ENCODE results near the gene CYP4V2. TPM values are rescaled to one million over a fixed set of nuclear protein-coding genes. Genes with fewer than 3 reads are reported as not detected.

Gene CYP4V2
- total and polyA plus RNA-seq, 2 donors = 17.9 to 28.2 TPM

GRCh38 chr4:186166852-186167512 is 24.4 kb upstream of the CYP4V2 start:
- Histone ChIP-seq H3K36me3 (ENCODE audit: insufficient read depth) (no peaks in the 10 kb centered on the region), H3K27ac (ENCODE audit: low read depth) (no peak overlapping the region), H3K4me1 (ENCODE audit: insufficient read depth) (no peaks in the 10 kb centered on the region), H3K4me3 (ENCODE audit: low read depth, low read length) (no peak overlapping the region)
- 87% methylated on average over 15 of the region's 15 CpGs for WGBS
- DNase-seq (ENCODE audit: extremely low spot score) = no peak

DNA sequence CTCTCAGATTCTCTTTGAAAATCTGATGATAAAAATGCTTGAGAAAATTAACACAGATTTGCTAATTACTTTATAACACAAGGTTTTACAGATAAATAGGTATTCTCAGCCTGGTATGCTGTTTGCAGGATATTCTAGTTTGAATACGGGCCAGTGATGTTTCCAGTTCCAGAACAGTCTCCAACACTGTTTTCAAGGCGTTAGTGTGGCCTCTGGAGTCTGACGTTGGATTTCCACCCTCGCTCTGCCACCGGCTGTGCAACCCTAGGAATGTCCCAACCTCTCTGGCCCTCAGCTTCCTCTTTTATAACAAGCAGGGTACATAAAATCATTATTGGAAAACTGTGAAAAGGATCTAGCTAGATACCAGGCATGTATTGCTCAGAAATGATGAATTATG is 23.8 kb upstream of the CYP4V2 start:
- Histone ChIP-seq H3K4me3 (ENCODE audit: low read depth, low read length) (no peak overlapping the region), H3K4me1 (ENCODE audit: insufficient read depth) (no peaks in the 10 kb centered on the region), H3K36me3 (ENCODE audit: insufficient read depth) (no peaks in the 10 kb centered on the region), H3K27ac (ENCODE audit: low read depth) (no peak overlapping the region)
- 85% methylated on average over 5 of the region's 5 CpGs for WGBS
- no peak for DNase-seq (ENCODE audit: extremely low spot score)

DNA sequence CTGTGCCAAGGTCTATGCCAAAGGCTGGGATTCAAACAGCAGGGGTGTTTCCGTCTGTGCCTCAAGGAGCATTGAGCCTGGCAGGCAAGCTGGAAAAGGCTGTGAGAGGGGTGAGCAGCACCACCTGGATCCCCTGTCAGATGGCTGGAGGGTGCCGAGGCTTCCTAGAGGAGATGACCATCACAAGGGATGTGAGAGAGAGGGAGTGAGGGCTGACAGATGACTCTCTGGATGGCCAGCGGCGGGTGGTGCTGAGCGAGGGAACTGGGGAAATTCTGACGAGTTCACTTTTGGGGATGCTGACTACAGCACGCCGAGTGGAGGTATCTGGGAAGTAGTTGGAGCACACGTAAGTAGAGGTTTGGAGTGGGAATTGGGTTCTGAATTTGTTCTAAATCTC is 22.6 kb upstream of the CYP4V2 start:
- H3K27ac ChIP-seq (ENCODE audit: low read depth) = no peak overlapping the region
- H3K36me3 ChIP-seq (ENCODE audit: insufficient read depth) = no peaks in the 10 kb centered on the region
- H3K4me3 ChIP-seq (ENCODE audit: low read depth, low read length) = no peak overlapping the region
- no peaks in the 10 kb centered on the region for H3K4me1 ChIP-seq (ENCODE audit: insufficient read depth)
- no peak for DNase-seq (ENCODE audit: extremely low spot score)
- WGBS = 93% methylated on average over 9 of the region's 9 CpGs

DNA sequence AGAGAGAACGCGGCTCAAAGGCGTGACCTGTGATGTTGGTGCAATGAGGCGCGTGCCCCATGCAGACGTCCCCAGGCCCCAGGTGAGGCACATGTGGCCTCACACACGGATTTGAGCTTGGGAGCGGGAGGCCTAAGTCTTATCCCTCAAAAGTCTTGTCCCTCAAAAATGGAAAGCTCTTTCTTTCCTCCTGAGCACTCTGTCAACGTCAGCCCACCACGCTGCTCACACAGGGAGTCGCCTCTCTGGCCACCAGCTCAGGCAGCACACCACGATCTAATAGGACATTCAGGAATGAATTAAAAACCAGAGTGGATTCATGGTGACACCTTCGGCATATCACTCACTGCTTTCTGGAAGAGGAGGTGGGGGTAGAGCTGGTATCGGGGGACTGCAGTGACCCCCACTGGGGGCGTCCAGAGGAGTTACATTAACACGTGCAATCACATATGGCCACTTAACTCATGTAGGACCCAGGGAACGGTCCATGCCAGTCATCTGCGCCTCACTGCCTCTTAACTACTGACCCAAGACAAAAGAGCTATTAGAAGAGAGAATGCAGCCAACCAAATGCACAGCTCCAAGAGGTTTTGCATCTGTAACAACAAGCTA is 21.9 kb upstream of the CYP4V2 start:
- no peaks in the 10 kb centered on the region for H3K36me3 ChIP-seq (ENCODE audit: insufficient read depth)
- H3K4me1 ChIP-seq (ENCODE audit: insufficient read depth) = no peaks in the 10 kb centered on the region
- H3K4me3 ChIP-seq (ENCODE audit: low read depth, low read length) = no peak overlapping the region
- no peak overlapping the region for H3K27ac ChIP-seq (ENCODE audit: low read depth)
- no peak for DNase-seq (ENCODE audit: extremely low spot score)
- WGBS = 93% methylated on average over 18 of the region's 18 CpGs

GRCh38 chr4:186169945-186170802 is 21.2 kb upstream of the CYP4V2 start:
- Histone ChIP-seq H3K4me1 (ENCODE audit: insufficient read depth) (no peaks in the 10 kb centered on the region), H3K27ac (ENCODE audit: low read depth) (no peak overlapping the region), H3K4me3 (ENCODE audit: low read depth, low read length) (no peak overlapping the region), H3K36me3 (ENCODE audit: insufficient read depth) (no peaks in the 10 kb centered on the region)
- WGBS = 85% methylated on average over 16 of the region's 16 CpGs
- DNase-seq (ENCODE audit: extremely low spot score) = no peak

DNA sequence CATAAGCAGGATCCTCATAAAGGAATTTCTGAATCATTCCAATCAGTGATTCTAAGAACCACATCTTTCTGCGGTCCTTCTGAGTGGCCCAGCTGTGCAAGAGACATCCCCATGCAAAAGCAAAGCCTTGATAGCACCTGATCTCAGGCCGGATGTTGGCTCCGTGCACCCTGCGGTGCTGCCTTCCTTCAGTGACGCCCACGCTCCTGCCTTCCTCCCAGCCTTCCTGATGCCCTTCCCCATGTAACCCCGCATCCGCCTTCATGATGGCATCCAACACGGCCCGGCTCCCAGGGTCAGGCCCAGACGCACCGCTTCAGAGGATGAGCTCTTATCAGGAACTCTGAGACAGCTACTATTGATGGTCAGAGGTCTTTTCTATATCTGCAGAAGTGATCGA is 20.4 kb upstream of the CYP4V2 start:
- Histone ChIP-seq H3K4me1 (ENCODE audit: insufficient read depth) (no peaks in the 10 kb centered on the region), H3K36me3 (ENCODE audit: insufficient read depth) (no peaks in the 10 kb centered on the region), H3K27ac (ENCODE audit: low read depth) (no peak overlapping the region), H3K4me3 (ENCODE audit: low read depth, low read length) (no peak overlapping the region)
- WGBS = 87% methylated on average over 13 of the region's 13 CpGs
- DNase-seq (ENCODE audit: extremely low spot score) = no peak

GRCh38 chr4:186172546-186172945 is 18.8 kb upstream of the CYP4V2 start:
- WGBS = 57% methylated on average over 8 of the region's 8 CpGs
- no peak overlapping the region for H3K4me3 ChIP-seq (ENCODE audit: low read depth, low read length)
- no peak overlapping the region for H3K27ac ChIP-seq (ENCODE audit: low read depth)
- no peaks in the 10 kb centered on the region for H3K4me1 ChIP-seq (ENCODE audit: insufficient read depth)
- no peaks in the 10 kb centered on the region for H3K36me3 ChIP-seq (ENCODE audit: insufficient read depth)
- DNase-seq (ENCODE audit: extremely low spot score) = no peak

DNA sequence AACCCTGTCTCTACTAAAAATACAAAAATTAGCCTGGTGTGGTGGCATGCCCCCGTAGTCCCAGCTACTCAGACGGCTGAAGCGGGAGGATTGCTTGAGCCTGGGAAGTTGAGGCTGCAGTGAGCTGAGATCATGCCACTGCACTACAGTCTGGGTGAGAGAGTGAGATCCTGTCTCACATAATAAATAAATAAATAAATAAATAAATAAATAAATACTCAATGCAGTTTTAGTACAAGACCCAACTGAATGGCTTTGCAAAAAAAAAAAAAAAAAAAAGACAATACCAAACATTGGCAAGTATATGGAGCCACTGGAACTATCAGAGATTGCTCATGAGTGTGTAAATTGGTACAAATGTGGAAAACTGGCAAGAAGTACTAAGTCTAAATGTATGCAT is 3.3 kb upstream of the CYP4V2 start:
- 97% methylated on average over 3 of the region's 3 CpGs for WGBS
- Histone ChIP-seq H3K36me3 (ENCODE audit: insufficient read depth) (no peaks in the 10 kb centered on the region), H3K4me1 (ENCODE audit: insufficient read depth) (no peaks in the 10 kb centered on the region), H3K27ac (ENCODE audit: low read depth) (no peak overlapping the region), H3K4me3 (ENCODE audit: low read depth, low read length) (no peak overlapping the region)
- no peak for DNase-seq (ENCODE audit: extremely low spot score)

DNA sequence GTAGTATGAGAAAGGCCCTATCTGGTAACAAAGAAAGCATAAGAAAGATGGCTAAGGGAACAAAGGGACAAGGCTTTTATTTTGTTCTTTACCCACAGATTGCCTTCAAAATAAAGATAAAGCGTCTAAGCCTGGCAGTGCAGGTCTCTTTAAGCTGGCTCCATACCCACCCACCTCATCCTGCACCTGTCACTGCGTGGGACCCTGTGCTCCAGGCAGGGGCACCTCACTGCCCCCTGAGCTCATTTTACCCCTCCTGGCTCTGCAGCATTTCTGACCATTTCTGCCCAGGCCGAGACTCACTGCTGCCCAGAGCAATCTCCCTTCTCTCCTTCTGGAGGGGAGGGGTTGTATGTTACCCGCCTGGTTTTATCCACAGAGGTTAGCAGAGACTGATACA is 1.7 kb upstream of the CYP4V2 start:
- H3K4me1 ChIP-seq (ENCODE audit: insufficient read depth) = no peaks in the 10 kb centered on the region
- WGBS = 57% methylated on average over 4 of the region's 4 CpGs
- no peak for DNase-seq (ENCODE audit: extremely low spot score)
- no peak overlapping the region for H3K4me3 ChIP-seq (ENCODE audit: low read depth, low read length)
- no peak overlapping the region for H3K27ac ChIP-seq (ENCODE audit: low read depth)
- no peaks in the 10 kb centered on the region for H3K36me3 ChIP-seq (ENCODE audit: insufficient read depth)

GRCh38 chr4:186190581-186191199 is 677 bp upstream of the CYP4V2 start:
- under 1% methylated on average over 34 of the region's 34 CpGs for WGBS
- DNase-seq (ENCODE audit: extremely low spot score) = peak; percentile 17
- Histone ChIP-seq H3K4me3 (ENCODE audit: low read depth, low read length) (peak overlapping the region; percentile 93), H3K27ac (ENCODE audit: low read depth) (peak overlapping the region; percentile 99), H3K36me3 (ENCODE audit: insufficient read depth) (no peaks in the 10 kb centered on the region), H3K4me1 (ENCODE audit: insufficient read depth) (no peaks in the 10 kb centered on the region)

GRCh38 chr4:186192066-186192612 is 772 bp downstream of the CYP4V2 start:
- Histone ChIP-seq H3K4me3 (ENCODE audit: low read depth, low read length) (peak overlapping the region; percentile 93), H3K27ac (ENCODE audit: low read depth) (peak overlapping the region; percentile 99), H3K36me3 (ENCODE audit: insufficient read depth) (no peaks in the 10 kb centered on the region), H3K4me1 (ENCODE audit: insufficient read depth) (no peaks in the 10 kb centered on the region)
- under 1% methylated on average over 22 of the region's 22 CpGs for WGBS
- no peak for DNase-seq (ENCODE audit: extremely low spot score)

DNA sequence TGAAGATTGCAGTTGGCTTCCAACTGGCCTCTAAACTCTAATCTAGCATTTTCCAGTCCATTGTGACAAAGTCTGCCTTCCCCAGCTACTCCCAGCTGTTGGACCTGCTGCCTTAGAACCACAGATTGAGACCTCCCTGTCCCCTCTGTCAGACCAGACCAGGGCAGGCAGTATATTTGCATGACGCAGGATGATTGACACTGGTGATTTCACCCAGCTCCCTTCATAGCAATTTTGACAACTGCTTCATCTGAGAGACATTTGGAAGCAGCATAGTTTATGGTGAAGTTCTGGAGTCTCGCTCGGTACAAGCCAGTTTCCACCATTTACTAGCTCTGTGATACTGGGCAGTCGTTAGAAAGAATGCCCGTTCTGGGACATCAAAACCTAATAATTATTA is 2.5 kb downstream of the CYP4V2 start:
- Histone ChIP-seq H3K36me3 (ENCODE audit: insufficient read depth) (no peaks in the 10 kb centered on the region), H3K4me1 (ENCODE audit: insufficient read depth) (no peaks in the 10 kb centered on the region), H3K27ac (ENCODE audit: low read depth) (no peak overlapping the region), H3K4me3 (ENCODE audit: low read depth, low read length) (no peak overlapping the region)
- 95% methylated on average over 5 of the region's 5 CpGs for WGBS
- no peak for DNase-seq (ENCODE audit: extremely low spot score)

DNA sequence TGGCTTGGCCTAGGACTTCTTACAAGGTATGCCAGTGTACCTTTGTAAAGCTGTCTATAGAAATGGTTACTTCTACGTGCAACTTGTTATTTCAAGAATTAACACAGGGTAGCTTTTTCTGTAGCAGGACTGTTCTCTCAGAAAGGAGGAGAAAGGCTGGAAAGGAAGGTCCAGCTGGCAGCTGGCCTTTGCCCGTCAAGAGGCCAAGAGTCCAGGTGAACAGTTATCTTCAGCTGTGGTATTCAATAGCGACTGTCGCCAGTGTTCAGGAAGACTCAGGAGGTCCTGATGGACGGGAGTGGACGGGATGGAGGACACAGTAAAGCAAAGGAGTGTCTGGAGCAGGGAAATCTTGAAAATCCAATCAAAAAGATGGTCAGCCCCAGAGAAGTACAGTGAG is 4.7 kb downstream of the CYP4V2 start:
- H3K4me1 ChIP-seq (ENCODE audit: insufficient read depth) = no peaks in the 10 kb centered on the region
- no peak for DNase-seq (ENCODE audit: extremely low spot score)
- WGBS = 96% methylated on average over 6 of the region's 6 CpGs
- no peak overlapping the region for H3K4me3 ChIP-seq (ENCODE audit: low read depth, low read length)
- no peaks in the 10 kb centered on the region for H3K36me3 ChIP-seq (ENCODE audit: insufficient read depth)
- H3K27ac ChIP-seq (ENCODE audit: low read depth) = no peak overlapping the region
